GM21381 (cell line): ENCODE measurements around the gene HNF4A.

Source experiments
- ATAC-seq: cut with Tn5 transposase; IDR thresholded peaks from one replicate; pipeline ENCODE4 v1.9.1; 2021; ENCODE audit warnings: mild to moderate bottlenecking, moderate library complexity; ENCODE audit not compliant: unreplicated experiment

The HNF4A gene

GRCh38 chr20:44392088-44392775, 36.7 kb downstream of the HNF4A start:
- no peak for ATAC-seq

- ATAC-seq: no peak
Measured at GRCh38 chr20:44392776-44393607, 37.5 kb downstream of the HNF4A start.

- no peak for ATAC-seq
Measured at GRCh38 chr20:44393608-44394451, 38.3 kb downstream of the HNF4A start.

- no peak for ATAC-seq
Measured at GRCh38 chr20:44394452-44394701, 38.9 kb downstream of the HNF4A start.

- ATAC-seq: no peak
Measured at GRCh38 chr20:44394702-44395460, 39.4 kb downstream of the HNF4A start.

GRCh38 chr20:44395461-44396340, 40.2 kb downstream of the HNF4A start:
- no peak for ATAC-seq

GRCh38 chr20:44396369-44397130, 41.1 kb downstream of the HNF4A start:
- ATAC-seq: no peak

GRCh38 chr20:44398335-44398734, 42.8 kb downstream of the HNF4A start:
- ATAC-seq: no peak

GRCh38 chr20:44399446-44399845, 43.9 kb downstream of the HNF4A start:
- no peak for ATAC-seq

- ATAC-seq: no peak
Measured at GRCh38 chr20:44400671-44400969, 45.1 kb downstream of the HNF4A start.

GRCh38 chr20:44400970-44401769, 45.7 kb downstream of the HNF4A start:
- no peak for ATAC-seq

- ATAC-seq: no peak
Measured at GRCh38 chr20:44401770-44402390, 46.4 kb downstream of the HNF4A start.

- ATAC-seq: no peak
Measured at GRCh38 chr20:44402391-44403193, 47.1 kb downstream of the HNF4A start.

- ATAC-seq: no peak
Measured at GRCh38 chr20:44403194-44404112, 48.0 kb downstream of the HNF4A start.

GRCh38 chr20:44404204-44405181, 49.0 kb downstream of the HNF4A start:
- no peak for ATAC-seq
